CD4-positive, alpha-beta T cell treated with Interleukin-12 subunit alpha and Interleukin-12 subunit beta, for 1 hour (primary cell): ENCODE results near the gene CACTIN.
"Not testable (repeated sequence)": the region's sequence is repeated elsewhere in the genome, so short reads cannot be mapped to it uniquely, and the experiment has no call there.

Experiments
- DNase-seq: peaks from one replicate; pipeline ENCODE4 v3.0.0-alpha.2; 2020

Gene CACTIN

GRCh38 chr19:3626473-3627350, at the start of gene CACTIN:
Gene CACTIN, minus strand, starts transcription at chr19:3626790. Its CDS starts 28 bp downstream, at chr19:3626762.
- DNase-seq = peak; percentile 98

DNA sequence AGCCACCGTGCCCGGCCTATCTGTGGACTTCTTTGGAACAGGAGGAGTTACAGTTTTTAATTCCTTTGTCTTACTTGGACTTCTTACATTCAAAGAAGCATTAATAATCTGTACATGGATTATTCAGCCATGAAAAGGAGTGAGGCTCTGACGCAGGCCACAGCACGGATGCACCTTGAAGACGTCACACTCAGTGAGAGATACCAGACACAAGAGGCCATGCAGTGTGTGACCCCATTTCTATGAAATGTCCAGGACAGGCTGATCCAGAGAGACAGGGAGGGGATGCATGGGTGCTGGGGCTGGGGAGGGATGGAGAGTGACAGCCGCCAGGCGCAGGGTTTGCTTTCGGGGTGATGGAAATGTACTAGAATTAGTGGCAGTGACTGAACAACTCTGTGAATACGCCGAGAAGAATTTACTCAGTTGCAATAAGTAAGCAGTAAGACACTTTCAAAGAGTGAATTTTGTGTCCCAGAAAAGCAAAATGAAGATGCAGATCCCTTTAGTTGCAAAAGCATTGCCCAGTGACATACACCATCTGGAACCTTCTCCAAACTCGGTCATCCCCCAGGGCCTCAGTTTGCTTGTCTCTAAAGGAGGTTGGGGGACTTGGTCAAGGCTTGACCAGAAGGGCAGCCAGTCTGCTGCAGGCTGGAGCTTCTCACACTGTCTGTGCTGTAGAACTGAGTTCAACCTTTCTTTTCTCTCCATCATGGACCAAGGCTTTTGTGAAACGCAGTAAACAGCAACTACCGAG, 48.4 kb upstream of the CACTIN start:
- DNase-seq = no peak

- DNase-seq = no peak
These were observed 47.2 kb upstream of the CACTIN start for GRCh38 chr19:3673506-3674439.

DNA sequence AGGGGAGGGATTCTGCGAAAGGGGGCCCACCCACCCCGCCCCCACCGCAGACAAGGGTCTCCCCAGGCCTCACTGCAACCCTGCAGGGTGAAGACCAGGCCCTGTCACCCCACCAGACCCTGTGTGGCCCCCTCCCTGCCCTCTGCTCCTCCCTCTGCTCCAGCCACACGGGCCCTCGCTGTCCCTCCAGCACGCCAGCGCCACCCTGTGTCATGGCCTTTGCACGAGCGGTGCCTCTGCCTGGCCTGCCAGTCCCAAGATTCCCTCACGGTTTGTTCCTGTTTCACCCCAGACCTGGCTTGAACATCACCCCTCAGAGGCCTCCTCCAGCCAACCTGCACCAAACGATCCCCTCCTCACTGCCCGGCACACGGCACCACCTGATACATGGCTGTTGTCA, 46.4 kb upstream of the CACTIN start:
- DNase-seq = no peak

DNA sequence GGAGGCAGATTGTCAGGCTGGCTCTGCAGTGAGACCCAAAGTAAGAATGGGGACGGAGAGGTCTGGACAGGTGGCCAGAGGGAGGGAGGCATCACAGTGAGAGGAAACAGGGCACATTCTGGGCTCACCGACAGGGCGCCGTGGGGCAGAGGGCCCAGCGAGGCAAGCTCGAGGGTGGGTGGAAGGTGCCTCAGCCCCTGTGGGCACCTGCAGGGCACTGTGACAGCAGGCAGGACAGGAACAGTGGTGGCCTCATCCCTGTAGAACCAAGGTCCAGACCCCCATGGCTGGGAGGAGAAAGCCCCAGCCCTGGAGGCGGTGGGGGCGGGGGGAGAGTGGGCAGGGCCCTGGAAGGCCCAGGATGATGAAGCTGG, 46.0 kb upstream of the CACTIN start:
- no peak for DNase-seq

- peak; percentile 22 for DNase-seq
These were observed 45.3 kb upstream of the CACTIN start for GRCh38 chr19:3671680-3672574.

DNA sequence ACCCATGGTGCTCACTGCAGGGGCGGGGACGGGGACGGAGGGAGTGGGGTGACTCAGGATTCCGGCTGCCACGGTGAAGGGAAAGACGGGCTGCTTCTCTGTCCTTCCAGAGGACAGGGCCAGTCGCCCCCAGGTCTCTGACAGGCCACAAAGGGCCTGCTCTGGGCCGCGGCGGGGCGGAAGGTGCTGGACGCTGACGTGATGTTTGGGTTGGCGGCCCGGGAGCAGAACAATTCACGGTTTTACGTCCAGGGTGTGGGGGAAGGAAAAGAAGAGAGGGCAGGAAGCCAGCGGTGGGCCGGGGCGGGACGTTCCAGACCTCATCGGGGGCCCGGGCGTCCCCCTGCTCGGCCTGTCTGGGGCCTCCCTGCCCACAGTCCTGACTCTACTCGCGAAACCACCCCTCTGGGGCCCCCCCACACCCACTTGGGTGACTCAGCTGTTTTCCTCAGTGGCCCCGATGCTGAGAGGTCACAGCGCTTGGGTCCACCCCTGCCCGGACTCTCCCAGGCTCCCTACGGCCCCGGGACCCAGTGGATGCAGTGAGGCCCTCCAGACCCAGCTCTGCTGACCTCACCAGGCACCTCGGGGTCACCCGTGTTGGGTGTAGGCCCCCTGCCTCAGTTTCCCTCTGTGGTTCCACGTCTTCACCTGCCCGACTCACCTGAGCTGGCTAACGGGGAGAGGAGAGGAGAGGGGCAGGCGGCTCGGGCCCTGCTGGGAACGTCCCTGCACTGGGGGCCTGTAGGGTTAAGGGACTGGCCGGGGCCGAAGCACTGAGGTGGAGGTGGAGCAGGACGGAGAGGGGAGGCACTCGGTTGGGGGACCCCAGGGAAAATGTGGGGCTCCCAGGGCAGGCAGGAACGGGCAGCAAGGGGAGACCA, 44.4 kb upstream of the CACTIN start:
- DNase-seq = peak; percentile 41

GRCh38 chr19:3669947-3670795, 43.6 kb upstream of the CACTIN start:
- DNase-seq = no peak

DNA sequence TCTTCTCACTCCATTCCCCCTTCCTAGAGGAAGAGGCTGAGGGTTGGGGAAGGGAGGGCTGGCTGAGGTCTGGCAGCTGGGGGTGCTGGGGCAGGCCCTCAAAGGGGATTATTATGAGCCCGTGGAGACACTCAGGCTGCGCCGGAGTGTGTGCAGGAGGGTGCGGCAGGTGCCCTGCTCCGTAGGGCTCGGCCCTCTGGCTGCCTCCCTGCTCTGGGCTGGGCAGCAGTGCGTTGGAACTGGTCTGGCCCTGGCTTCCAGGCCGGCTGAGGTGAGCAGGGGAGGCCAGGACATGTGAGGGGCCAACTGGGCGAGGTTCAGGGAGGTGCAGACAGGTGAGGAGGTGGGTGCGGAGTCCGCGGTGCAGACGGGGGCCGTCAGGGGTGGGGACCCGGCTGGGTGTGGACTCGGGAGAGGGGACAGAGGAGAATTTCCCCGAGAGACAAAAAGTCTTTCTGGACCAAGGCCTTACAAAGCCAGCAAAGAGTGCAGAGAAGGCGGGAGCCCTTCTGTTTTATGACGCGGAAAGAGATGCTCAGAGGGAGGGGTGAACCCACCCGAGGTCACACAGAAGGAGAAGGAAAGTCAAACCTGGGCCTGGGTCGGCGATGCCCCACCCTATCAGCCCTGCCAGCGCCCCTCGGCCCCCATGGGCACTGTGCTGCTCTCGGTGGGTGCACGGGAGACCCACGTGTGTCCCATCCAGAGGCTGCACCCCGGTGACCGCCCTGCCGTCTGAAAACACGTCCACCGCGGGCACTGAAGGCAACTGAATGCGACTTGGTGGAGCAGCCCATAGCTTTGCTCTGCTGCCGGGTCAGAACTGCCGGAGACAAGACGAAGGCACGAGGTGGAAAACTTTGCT, 42.7 kb upstream of the CACTIN start:
- no peak for DNase-seq

DNA sequence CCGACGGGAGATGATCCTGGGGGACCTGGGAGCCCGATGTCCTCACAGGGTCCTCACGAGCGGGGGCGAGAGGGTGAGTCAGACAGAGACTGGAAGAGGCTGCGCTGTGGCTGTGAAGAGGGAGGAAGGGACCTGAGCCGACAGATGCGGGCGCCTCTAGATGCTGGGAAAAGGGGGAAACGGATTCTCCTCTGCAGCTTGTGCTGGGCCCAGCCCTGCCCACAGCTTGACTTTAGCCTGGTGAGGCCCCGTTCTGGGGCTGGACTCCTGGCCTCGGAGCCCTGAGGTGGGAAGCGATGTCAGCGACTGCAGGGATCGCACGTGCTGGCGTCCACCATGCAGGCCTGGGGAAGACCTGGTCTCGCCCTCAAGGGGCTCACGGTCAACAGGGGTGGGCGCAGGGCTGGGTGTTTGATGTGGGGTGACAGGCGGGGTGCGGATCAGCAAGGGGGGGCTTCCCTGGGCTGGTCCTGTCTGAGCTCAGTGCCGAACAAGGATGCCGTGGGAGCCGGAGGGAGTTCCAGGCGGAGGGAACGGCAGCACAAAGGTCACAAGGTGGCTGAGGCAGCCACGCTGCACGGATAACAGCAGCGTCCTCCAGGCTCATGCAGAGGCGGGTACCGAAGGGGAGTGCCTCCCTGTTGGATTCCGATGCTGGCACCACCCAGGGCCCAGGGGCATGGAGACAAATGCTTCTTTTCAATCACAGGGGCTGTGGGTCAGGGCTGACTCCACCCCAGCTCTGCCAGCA, 41.9 kb upstream of the CACTIN start:
- DNase-seq = no peak

DNA sequence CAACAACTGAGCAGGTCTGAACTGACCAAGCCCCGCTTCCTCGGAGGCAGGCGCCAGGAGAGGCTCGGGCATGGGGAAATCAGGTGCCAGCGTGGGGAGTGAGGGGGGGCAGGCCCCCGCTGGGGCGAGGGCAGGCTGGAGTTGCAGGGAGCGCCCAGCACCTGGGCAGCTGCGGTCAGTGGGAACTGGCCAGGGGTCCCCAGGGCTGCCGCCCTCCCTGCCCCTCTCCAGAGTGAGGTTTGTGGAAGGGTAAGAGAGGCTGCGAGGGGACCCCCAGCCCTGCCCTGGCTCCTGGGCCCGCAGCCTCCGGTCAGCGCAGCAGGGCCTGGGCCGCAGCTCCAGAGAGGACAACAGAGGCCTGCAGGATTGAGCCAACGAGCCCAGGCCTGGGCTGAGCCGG, 41.2 kb upstream of the CACTIN start:
- no peak for DNase-seq

DNA sequence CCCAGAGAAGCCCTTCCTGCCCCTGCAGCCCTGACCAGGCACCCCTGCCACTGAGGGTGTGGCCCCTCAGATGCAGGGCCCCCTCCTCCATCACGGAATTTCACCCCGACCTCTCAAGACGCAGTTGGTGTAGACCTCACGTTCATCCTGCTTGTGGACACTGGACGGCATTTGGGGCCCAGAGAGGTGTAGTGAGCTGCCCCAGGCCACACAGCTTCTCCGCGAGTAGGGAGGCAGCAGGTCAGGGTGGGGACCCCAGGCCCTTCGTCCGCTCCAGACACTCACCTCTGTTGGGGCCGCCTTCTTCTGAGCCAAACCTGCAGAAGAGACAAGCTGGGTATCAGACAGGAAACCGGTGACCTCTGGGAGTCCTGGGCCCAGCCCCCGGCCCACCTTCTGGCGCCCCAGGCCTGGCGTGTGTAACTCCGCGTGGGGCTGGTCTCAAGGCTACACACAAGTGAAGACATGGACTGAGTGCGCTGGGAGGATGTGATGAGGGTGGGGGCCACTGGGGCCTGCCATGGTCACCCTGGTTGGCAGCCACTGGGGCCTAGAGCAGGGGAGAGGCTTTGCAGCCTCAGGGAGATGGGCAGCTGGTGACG, 40.5 kb upstream of the CACTIN start:
- no peak for DNase-seq

- DNase-seq = not testable (repeated sequence)
These were observed 39.9 kb upstream of the CACTIN start for GRCh38 chr19:3666545-3666856.

DNA sequence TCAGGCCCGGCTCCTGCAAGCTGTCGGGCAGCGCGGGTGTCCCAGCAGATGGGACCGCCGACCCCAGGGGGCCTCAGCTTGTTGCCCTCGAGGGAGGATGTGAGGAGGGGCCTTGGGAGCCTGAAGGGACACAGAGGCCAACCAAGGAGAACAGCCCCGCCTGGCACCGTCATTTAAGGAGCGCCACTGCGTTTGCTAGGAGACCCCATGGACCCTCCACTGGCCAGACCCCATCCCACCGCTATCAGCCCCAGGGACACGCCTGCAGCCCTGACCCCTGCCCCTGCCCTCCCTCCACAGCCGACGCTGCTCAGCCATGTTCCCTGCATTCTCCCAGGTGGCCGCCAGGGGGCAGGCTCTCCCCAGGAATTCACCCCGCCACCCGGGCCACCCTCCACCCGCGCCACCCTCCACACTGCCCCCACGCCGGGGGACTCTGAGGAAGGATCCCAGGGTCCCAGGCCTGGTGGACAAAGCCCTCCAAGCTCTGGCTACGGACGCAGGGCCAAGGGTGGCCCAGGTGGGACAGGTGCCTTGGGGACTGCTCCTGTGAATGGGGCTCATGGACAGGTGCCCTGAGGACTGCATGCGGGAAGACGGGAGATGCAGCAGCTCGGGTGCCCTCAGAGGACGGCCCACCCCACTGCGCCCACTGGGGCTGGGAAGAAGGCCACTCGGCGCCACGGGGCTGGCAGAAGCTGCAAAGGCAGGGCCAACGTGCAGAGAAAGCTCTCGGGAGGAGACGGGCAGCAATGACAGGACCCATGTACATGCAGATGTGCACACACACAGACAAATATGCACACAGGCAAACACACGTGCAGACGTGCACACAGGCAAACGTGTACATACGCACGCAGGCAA, 39.3 kb upstream of the CACTIN start:
- DNase-seq = peak; percentile 78

DNA sequence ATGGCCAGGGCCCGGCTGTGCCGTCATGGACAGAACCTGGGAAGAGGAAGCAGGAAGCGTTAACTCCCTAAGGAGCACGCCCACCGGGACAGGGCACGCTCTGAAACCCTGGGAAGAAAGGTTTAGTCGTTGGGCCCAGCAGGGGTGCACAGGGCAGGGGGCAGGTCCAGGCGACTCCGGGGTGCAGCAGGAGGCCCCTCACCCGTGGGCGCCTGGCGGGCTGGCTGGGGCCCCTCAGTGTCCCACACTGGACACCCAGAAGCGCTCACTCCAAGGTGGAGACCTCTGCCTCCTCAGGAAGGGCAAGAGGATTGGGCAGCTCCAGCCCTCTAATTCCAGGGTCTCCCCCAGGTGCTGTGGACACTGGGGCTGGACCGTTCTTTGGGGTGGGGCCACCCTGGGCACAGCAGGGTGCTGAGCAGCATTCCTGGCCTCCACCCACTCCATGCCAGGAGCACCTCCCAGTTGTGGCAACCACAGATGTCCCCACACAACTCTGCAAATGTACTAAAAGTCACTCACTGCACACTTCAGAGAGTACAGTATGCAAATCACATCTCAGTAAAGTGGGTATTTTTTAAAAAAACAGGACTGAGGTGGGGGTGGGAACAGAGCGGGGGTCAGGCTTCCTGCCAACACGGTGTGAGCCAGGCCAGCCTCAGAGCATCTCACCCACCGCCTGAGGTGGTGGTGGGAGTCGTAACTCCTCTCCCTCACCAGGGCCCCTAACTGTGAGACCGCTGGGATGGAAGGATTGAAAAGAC, 38.5 kb upstream of the CACTIN start:
- DNase-seq = no peak

DNA sequence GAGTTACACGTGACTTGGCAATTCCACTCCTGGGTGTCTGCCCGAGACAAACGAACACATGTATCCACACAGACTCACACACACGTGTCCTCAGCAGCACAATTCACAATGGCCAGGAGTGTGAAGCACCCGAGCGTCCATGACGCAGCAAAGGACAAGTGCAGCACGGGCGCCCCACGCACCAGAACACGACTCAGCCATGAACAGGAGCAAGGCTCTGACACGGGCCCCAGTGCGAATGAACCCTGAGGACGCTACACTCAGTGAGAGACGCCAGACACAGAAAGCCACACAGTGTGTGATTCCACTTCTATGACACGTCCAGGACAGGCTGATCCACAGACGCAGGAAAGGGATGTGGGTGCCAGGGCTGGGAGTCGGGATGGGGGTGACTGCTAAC, 37.2 kb upstream of the CACTIN start:
- DNase-seq = no peak
